Fibroblast of mammary gland (primary cell): ENCODE results near the gene ACTL9.

Source experiments
- DNase-seq: peaks from one replicate; pipeline ENCODE4 v3.0.0-alpha.2; 2010; ENCODE audit warnings: low read depth
- H3K4me3 ChIP-seq: 2 replicates; pipeline ENCODE4 v1.5.1; 2011; ENCODE audit warnings: low read depth, mild to moderate bottlenecking, low read length, moderate library complexity; ENCODE audit not compliant: control insufficient read depth
- TF ChIP-seq, protein P1 (sequence below): conservative IDR thresholded peaks from 2 replicates; pipeline ENCODE4 v1.5.1; 2011; ENCODE audit warnings: low read depth, low read length, inconsistent platforms; ENCODE audit not compliant: control insufficient read depth, insufficient read depth

Gene ACTL9

DNA sequence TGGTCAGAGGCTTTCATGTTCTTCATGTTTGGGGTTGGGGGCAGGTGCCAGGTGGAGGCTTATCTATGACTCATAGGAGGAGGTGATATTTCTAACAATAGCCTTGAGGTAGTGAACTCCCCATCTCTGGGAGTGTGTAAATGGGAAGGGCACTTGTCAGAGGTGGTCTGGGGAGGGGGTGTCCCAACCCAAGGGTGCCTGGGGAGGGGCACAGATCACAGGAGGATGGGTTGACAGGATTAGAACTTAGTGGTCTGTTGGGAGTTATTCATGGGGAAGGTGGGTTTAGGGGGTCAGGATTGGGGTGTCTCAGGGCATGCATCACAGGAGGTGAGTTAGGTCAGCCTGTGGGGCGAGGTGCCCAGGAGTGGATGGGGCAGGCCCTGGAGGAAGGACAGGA is 1.6 kb downstream of the ACTL9 start:
- TF ChIP-seq, protein P1, sequence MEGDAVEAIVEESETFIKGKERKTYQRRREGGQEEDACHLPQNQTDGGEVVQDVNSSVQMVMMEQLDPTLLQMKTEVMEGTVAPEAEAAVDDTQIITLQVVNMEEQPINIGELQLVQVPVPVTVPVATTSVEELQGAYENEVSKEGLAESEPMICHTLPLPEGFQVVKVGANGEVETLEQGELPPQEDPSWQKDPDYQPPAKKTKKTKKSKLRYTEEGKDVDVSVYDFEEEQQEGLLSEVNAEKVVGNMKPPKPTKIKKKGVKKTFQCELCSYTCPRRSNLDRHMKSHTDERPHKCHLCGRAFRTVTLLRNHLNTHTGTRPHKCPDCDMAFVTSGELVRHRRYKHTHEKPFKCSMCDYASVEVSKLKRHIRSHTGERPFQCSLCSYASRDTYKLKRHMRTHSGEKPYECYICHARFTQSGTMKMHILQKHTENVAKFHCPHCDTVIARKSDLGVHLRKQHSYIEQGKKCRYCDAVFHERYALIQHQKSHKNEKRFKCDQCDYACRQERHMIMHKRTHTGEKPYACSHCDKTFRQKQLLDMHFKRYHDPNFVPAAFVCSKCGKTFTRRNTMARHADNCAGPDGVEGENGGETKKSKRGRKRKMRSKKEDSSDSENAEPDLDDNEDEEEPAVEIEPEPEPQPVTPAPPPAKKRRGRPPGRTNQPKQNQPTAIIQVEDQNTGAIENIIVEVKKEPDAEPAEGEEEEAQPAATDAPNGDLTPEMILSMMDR, result no peak
- no peak for DNase-seq
- no peak overlapping the region for H3K4me3 ChIP-seq

DNA sequence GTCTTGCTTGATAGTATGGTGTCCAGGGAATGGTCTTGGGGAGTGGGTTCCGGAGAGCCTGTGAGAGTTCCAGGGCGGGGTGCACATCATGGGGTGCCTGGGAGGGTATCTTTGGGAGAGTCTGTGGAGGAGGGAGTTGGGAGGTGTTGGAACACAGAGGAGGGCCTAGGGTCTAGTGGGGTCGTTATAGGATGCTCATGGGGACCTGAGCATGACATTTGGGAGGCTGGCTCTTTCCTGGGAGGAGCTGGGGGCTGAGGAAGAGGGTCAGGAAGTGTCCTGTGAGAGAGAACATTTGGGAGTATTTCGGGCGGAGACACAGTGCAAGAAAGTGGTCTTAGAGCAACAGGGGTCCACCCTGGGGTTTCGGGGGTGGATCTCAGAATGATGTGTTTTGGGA is 2.7 kb downstream of the ACTL9 start:
- TF ChIP-seq, protein P1, result no peak

DNA sequence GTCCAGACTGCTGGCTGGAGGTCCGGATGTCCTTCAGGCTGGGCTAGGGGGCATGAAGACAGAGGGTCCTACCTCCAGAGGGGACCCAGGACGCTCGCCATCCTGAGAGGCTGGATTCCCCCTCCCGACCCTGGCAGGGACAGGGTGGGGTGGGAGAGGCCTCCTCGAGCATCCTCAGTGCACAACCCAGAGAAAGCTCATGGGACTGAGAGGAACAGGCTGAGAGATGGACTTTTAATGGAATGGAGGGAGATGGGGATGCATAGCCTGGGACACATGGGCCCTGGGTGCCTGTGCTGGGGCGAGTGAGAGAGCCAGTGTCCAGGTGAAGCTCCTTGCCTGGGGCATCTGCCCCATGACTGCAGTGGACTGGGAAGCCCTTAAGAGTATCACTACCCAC is 3.1 kb downstream of the ACTL9 start:
- H3K4me3 ChIP-seq, result no peak overlapping the region
- no peak for DNase-seq
- TF ChIP-seq, protein P1, result no peak

More for the DNA sequence above, 2.7 kb downstream of the ACTL9 start:
- no peak for DNase-seq
- H3K4me3 ChIP-seq, result no peak overlapping the region

DNA sequence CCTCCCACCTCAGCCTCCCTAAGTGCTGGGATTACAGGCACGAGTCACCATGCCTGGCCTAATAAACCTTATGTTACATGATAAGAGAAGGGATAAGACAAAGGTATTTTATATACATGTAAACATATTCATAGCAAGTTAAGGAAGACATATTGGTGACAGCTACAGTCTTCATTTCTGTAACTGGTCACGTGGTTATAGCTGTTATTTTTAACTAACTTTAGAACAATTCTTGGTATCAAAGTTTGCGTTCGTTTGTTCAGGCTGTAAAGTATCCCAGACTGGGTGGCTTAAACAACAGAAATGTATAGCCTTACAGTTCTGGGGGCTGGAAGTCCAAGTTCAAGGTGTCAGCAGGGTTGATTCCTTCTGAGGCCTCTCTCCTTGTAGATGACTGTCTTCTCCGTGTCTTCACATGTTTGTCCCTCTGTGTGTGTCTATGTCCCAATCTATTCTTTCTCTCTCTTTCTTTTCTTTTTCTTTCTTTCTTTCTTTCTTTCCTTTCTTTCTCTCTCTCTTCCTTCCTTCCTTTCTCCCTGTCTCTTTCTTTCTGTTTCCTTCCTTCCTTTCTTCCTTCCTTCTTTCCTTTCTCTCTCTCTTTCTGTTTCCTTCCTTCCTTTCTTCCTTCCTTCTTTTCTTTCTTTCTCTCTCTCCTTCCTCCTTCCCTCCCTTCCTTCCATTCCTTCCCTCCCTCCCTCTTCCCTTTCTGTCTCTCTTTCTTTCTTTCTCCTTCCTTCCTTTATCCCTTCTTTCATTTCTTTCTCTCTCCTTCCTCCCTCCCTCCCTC is 7.6 kb downstream of the ACTL9 start:
- TF ChIP-seq, protein P1, result no peak
- H3K4me3 ChIP-seq, result no peak overlapping the region
- DNase-seq, result no peak

DNA sequence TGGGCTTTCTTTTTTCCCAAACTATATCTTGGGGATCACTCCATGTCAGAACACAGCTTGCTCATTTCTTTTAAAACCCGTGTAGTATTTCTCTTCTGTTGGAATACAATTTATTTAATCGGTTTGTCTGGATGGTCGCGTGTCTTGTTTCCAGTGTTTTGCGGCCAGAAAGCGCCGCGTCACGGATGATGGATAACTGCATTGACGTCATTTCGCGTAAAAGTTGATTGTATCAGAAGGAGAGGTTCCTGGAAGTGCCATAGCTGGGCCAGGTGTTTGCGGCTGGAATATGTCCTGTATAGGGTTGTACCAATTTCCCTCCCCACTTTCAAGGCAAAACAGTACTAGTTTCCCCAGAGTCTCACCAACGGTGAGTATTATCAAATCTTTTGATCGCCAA is 9.7 kb downstream of the ACTL9 start:
- DNase-seq, result no peak
- no peak overlapping the region for H3K4me3 ChIP-seq
- TF ChIP-seq, protein P1, result no peak

DNA sequence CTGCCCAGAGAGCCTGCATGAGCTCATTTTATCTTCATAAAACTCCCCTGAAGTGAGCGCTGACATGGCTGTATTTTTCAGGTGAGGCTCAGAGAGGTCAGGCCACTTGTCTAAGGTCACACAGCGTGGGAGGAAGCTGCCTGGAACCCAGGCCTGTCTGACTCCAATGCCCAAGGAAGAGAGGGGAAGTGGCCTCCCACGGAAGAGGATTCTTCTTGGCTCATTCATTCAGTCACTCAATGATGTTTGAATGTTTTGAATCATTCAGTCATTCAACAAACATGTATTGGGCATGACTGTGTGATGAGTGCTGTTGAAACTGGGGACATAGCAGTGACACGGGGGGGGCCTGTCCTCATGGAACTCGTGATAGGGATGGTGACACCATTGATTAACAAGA is 12.0 kb downstream of the ACTL9 start:
- TF ChIP-seq, protein P1, result no peak
- no peak for DNase-seq
- H3K4me3 ChIP-seq, result no peak overlapping the region
